ENCODE measurements around the gene TICAM1.
"Not testable (repeated sequence)": the region's sequence is repeated elsewhere in the genome, so short reads cannot be mapped to it uniquely, and the experiment has no call there.

DNA sequence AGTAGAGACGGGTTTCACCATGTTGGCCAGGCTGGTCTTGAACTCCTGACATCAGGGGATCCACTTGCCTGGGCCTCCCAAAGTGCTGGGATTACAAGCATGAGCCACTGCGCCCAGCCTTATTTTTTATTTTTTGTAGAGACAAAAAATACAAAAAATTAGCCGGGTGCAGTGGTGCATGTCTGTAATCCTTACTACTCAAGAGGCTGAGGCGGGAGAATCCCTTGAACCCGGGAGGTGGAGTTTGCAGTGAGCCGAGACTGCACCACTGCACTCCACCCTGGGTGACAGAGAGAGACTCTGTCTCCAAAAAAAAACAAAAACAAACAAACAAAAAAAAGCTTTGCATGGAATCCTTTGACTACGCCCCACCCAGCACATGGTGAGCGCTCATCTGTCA lies 22.0 kb upstream of the TICAM1 start:
- TF ChIP-seq, protein P1, sequence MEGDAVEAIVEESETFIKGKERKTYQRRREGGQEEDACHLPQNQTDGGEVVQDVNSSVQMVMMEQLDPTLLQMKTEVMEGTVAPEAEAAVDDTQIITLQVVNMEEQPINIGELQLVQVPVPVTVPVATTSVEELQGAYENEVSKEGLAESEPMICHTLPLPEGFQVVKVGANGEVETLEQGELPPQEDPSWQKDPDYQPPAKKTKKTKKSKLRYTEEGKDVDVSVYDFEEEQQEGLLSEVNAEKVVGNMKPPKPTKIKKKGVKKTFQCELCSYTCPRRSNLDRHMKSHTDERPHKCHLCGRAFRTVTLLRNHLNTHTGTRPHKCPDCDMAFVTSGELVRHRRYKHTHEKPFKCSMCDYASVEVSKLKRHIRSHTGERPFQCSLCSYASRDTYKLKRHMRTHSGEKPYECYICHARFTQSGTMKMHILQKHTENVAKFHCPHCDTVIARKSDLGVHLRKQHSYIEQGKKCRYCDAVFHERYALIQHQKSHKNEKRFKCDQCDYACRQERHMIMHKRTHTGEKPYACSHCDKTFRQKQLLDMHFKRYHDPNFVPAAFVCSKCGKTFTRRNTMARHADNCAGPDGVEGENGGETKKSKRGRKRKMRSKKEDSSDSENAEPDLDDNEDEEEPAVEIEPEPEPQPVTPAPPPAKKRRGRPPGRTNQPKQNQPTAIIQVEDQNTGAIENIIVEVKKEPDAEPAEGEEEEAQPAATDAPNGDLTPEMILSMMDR (IDR thresholded peaks at IDR 0.05; ENCODE audit: low read depth, low read length): not testable (repeated sequence)
- not testable (repeated sequence) for TF ChIP-seq POLR2A (IDR thresholded peaks at IDR 0.05; ENCODE audit: extremely low read depth, insufficient read length); MYC (IDR thresholded peaks at IDR 0.05; ENCODE audit: low read depth, low read length)
- TF ChIP-seq, protein P2, sequence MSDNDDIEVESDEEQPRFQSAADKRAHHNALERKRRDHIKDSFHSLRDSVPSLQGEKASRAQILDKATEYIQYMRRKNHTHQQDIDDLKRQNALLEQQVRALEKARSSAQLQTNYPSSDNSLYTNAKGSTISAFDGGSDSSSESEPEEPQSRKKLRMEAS (IDR thresholded peaks at IDR 0.05; ENCODE audit: low read depth, low read length): not testable (repeated sequence)

Data from NB4 (cell line).